GM19193 (cell line): Measurements from ENCODE around the gene AKAP13.

ENCODE experiments used
- POLR2A ChIP-seq: IDR thresholded peaks from 4 replicates; pipeline ENCODE4 v1.6.1; 2011; ENCODE audit not compliant: insufficient read depth, insufficient read length; ENCODE audit errors: extremely low read depth

Gene AKAP13

GRCh38 chr15:85545752-85546151 is 165.3 kb downstream of the AKAP13 start:
- TF ChIP-seq POLR2A, result no peak

DNA sequence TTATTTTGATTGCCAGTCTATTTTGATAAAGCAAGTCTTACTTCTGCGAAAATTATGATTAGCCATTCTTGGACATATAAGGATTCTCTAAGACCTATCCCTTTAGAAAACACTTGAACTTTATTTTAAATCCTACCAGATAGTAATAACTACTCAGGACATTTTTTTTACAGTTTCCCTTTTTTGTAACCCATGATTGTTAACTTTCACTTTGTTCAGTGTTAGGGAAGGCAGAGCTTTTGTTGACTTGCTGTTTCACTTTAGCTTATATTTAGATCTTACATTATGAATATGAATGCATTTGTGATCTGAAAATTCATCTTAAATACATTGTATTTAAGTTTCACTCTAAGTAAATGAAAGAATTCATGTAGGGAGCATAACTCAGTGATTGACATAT is 167.0 kb downstream of the AKAP13 start:
- TF ChIP-seq POLR2A, result no peak

DNA sequence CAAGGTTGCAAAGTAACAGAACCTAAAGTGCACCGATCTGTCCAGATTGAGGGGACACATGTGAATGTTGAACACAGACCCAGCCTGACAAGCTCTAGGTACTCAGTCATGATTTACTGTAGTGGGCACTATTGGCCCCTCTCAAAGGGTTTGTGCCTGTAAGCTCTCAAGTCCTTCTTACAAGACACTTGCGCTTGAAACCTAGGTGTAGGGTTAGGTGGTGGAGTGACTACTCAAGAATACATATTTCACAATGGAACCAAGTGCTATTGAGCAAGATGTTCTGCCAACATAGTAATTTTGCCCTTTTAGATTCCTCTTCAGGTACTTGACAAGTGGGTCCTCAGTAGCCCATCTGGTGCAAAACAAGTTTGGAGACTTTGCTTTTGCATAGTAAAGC is 169.9 kb downstream of the AKAP13 start:
- no peak for TF ChIP-seq POLR2A

DNA sequence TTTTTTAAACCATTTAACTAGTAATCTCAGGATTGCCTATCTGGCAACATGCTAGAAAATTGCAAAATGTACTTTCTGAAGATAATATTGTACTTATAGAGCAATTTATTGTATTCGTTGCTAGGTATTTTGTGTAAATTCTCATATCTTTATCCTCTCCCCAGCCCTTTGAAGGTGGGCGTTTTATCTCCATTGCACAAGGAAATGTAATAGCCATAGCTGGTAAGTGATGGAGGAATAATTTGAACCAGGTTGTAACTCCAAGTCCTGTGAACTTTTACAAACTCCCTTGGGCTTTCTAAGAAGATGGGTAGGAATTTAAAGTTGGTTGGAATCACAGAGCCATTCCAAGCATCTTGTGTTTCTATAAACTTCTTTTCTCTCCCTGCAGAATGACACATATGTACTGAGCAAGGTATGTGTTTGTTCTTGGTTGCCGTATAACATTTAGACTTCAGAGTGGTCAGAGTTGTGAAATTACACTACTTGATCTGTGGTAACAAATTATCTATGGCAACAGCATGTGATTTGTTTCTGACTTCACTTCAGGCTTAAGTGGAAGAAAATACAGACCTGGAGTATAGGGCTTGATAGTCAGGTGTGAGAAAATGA is 170.9 kb downstream of the AKAP13 start:
- no peak for TF ChIP-seq POLR2A

- TF ChIP-seq POLR2A, result no peak
Observed at GRCh38 chr15:85554852-85555521, 174.6 kb downstream of the AKAP13 start.

GRCh38 chr15:85555875-85556617 is 175.6 kb downstream of the AKAP13 start:
- no peak for TF ChIP-seq POLR2A

GRCh38 chr15:85556618-85556895 is 176.2 kb downstream of the AKAP13 start:
- TF ChIP-seq POLR2A, result no peak

GRCh38 chr15:85557385-85557784 is 177.0 kb downstream of the AKAP13 start:
- no peak for TF ChIP-seq POLR2A

DNA sequence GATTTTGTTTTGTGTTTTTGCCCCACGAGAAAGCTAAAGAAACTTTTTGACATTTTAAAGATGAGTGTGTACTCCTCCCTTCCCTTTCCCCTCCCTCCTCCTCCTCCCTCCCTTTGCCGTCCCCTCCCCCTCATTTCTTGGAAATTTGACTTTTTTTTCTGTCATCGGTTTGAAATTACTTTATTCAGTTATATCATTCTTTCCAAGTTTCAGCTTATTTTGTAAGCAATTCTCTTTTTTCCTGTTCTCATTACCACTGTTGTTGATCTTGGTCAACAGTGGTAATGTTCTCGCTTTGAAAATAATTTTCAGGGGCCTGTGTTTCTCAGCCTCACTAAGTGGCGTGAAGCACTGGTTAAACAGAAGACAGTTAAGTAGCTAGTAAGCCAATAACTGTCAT is 178.4 kb downstream of the AKAP13 start:
- no peak for TF ChIP-seq POLR2A

DNA sequence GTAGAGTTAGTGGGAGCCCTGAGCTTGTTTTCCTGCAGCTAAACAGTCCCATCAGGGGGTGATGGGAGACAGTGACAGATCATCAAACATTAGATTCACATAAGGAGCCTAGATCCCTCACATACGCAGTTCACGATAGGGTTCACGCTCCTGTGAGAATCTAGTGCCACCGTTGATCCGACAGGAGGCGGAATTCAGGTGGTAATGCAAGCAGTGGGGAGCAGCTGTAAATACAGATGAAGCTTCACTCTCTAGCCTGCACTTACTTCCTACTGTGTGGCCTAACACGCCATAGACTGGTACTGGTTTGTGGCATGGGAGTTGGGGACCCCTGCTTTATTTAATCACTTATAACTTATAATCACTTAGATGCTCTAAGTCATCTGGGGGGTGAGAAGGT is 179.1 kb downstream of the AKAP13 start:
- no peak for TF ChIP-seq POLR2A

GRCh38 chr15:85562824-85563223 is 182.4 kb downstream of the AKAP13 start:
- TF ChIP-seq POLR2A, result no peak

DNA sequence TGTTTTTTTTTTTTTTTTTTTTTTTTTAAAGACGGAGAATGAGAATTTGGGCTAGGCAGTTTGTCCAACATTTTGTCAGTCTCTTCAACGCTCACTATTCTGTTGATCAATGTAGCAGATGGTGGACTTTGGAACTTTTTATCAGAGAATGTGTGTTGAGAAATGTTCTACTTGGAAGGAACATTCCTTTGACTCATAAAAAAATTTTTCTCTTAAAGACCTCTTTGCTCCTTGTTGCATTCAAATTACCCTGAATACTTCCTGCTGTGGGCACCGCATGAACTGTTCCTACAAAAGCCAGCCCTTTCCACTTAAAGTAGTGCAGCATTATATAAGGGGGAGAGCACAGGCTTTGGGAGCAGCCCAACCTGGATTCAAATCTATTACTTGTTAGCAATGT is 182.9 kb downstream of the AKAP13 start:
- no peak for TF ChIP-seq POLR2A

DNA sequence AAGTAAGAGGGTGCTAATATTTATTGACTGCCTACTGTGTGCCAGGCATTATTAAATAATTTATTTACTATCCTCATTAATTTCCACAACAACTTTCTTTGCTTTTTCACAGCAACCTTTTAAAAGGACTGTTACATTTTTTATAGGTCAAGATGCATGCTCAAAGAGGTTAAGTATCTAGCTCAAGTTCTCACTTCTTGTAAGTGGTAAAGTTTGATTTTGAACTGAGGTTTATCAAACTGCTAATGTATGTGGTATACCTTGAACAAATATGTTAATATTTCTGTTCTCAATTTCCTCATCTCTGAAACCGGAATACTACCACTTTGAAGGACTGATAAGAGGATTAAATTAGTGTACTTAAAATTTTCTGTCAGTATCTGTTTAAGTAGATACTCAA is 183.3 kb downstream of the AKAP13 start:
- no peak for TF ChIP-seq POLR2A

DNA sequence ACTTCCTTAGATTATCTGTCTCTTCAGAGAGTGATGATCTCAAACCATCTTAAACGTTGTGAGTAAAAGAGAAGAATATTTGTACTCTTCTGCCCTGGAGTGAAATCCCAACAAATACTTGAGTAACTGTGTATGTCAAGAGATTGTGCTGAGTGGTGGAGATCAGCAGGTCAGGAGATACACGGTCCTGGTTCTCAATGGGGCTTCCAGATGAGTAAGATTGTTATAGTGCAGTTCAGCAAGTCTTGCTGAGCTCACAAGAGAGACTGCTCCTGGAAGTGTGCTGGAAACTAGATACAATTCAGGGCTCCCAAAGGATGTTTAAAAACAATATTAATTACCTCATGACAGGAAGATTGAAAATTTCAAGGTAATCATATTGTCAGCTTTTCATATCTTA is 184.3 kb downstream of the AKAP13 start:
- TF ChIP-seq POLR2A, result no peak

DNA sequence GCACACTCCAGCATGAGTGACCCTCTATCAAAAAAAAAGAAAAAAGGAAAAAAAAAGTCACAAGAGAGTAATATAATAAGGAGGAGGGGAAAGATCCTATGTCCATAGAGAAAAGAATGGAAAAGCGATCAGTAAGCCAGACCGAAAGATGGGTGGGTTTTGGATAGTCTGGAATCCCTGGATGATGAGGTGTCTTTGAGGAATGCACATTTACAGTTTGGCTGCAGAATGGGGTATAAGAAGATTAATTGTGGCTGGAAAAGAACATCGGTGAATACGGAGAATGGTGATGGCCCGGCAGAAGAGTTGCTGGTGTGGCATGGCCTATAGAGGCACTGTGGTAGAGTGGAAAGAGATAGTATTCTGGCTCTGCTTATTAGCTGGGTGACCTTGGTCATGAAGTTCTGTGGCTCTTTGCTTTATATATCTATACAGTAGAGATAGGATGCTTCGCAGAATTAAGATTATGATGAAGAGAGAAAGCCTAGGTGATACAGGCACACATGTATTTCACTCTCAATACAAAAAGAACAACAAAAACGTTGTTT is 187.9 kb downstream of the AKAP13 start:
- TF ChIP-seq POLR2A, result no peak

DNA sequence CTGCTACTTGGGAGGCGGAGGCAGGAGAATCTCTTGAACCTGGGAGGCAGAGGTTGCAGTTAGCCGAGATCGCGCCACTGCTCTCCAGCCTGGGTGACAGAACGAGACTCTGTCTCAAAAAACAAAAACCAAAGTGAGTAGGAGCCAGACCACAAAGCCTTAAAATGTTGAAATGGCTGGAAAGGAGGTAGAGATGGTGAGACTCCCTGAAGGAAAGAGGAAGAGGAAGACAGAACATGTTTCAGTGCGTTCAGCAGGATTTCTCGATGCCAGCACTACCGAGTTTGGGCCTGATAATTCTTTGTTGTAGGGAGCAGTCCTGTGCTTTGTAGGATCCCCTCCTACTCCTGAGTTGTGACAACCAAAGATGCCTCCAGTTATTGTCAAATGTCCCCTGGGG is 189.9 kb downstream of the AKAP13 start:
- TF ChIP-seq POLR2A, result no peak

GRCh38 chr15:85571780-85572179 is 191.4 kb downstream of the AKAP13 start:
- no peak for TF ChIP-seq POLR2A

DNA sequence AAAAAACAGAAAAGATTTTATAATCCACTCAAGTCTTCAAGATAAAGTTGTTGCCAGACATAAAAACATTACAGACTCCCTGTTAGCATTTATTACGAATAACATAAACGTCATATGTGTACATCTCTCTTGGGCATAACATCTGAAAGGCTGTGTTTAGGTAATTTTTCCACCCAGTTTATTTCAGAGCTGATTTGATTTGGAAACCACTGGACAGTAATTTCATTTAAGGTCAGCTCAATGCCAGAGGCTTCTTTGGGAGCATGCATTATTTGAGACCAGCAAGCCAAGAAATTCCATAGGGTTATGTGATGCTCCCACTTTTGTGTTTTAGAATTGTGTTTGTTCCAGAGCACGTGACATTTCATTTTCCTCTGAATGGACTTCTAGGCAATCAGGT is 196.0 kb downstream of the AKAP13 start:
- no peak for TF ChIP-seq POLR2A
